ENCODE results near the gene TNNI2.

Gene TNNI2

DNA sequence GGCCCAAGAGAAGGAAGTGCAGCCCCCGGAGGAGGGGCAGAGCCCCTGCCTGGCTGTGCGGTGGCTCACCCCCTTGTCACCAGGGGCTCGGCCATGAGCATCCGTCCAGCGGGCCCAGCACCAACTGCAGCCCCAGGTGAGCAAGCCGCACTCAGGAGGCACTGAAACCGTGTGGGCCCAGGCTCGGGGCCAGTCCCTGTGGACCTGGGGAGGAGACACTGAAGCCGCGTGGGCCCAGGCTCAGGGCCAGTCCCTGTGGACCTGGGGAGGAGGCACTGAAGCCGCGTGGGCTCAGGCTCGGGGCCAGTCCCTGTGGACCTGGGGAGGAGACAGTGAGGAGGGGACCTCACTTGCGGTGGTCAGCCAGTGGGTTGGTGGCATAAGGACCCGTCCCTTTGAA lies 28.0 kb downstream of the TNNI2 start:
- Histone ChIP-seq H3K27ac (peak overlapping the region in 1 of 2 donors; percentile 24), H3K4me3 (no peak overlapping the region)
- no peak for DNase-seq (ENCODE audit: low spot score)
- TF ChIP-seq, protein P1, sequence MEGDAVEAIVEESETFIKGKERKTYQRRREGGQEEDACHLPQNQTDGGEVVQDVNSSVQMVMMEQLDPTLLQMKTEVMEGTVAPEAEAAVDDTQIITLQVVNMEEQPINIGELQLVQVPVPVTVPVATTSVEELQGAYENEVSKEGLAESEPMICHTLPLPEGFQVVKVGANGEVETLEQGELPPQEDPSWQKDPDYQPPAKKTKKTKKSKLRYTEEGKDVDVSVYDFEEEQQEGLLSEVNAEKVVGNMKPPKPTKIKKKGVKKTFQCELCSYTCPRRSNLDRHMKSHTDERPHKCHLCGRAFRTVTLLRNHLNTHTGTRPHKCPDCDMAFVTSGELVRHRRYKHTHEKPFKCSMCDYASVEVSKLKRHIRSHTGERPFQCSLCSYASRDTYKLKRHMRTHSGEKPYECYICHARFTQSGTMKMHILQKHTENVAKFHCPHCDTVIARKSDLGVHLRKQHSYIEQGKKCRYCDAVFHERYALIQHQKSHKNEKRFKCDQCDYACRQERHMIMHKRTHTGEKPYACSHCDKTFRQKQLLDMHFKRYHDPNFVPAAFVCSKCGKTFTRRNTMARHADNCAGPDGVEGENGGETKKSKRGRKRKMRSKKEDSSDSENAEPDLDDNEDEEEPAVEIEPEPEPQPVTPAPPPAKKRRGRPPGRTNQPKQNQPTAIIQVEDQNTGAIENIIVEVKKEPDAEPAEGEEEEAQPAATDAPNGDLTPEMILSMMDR (IDR thresholded peaks at IDR 0.05) = no peak

DNA sequence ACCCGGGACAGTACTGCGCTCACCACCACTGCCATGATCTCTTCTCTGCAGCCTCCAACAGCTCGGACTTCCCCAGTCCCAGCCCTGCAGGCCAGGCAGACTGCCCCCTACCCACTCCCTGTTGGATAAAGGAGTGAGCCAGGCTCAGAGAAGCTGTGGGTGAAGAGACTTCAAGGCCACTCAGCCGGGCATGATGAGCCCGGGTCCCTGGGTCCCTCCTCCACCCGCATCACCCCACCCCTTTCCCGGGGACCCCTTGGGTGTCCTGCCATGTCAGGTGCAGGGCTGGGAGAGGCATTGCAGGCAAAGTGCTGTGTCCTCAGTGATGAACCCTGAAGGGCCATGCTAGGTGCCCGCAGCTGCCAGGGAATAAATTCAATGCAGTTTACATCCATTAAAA lies 28.6 kb downstream of the TNNI2 start:
- no peak for DNase-seq (ENCODE audit: low spot score)
- TF ChIP-seq, protein P1 (IDR thresholded peaks at IDR 0.05) = no peak
- Histone ChIP-seq H3K4me3 (no peak overlapping the region), H3K27ac (peak overlapping the region in 1 of 2 donors; percentile 91)

DNA sequence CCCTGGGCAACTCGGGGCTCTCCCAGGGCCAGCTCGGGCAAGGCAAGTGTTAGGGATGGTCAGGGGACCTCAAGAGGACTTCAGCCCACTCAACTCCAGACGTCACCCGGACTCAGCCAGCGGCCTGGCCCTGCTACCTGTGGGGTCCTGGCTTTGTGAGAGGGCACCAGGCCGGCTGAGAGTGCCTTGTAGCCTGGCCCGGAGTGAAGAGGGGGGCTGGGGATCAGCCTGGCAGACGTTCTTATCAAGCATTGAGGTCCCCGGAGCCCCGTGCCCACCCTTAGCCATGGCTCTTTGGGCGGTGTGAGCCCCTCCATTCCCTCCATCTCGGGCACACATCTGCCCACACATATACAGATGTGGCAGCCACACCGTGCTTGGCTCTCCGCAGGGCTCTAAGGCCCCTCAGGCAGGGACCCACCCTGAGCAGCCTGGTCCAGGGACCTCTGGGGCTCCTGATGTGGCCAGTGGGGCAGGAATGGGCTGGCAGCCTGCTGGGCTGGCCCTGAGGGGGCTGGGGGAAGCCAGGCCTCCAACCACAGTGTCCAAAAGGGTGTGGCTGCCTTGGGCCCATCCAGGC lies 29.4 kb downstream of the TNNI2 start:
- H3K4me3 ChIP-seq = peak overlapping the region; percentile 55
- TF ChIP-seq, protein P1 (IDR thresholded peaks at IDR 0.05) = no peak
- DNase-seq (ENCODE audit: low spot score) = no peak
- H3K27ac ChIP-seq = peak overlapping the region; percentile 27 to 91

DNA sequence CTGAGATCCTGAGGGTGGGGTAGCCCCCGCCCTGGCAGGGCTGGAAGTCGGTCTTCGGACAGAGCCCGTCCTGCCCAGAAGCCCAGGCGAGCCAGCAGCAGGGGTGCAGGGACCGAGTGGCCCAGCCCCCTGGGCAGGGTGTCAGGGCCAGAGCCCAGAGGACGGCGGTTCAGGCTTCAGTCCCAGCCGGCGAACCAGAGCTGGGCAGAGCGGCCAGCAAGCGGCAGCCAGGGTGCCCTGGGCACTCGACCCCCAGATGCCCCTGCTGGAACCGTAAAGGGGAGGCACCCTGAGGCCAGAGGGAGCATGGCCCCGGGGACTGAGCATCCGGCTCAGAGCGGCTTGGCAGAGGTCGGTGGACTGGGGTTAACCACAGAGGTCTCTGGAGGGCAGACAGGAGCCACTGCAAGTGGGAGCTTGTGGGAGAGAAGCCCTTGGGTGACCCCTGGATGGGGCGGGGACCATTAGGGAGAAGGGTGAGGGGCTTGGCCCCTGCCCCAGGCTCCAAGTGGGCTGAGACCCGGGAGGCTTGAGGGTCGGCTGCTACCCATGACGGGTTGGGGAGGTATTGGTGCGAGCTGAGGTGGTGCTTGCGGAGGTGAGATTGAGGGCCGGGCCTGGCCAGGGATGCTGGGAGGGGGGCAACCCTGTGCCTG lies 30.0 kb downstream of the TNNI2 start:
- TF ChIP-seq, protein P1 (IDR thresholded peaks at IDR 0.05) = no peak
- peak overlapping the region; percentile 55 for H3K4me3 ChIP-seq
- peak overlapping the region; percentile 27 to 91 for H3K27ac ChIP-seq
- no peak for DNase-seq (ENCODE audit: low spot score)

DNA sequence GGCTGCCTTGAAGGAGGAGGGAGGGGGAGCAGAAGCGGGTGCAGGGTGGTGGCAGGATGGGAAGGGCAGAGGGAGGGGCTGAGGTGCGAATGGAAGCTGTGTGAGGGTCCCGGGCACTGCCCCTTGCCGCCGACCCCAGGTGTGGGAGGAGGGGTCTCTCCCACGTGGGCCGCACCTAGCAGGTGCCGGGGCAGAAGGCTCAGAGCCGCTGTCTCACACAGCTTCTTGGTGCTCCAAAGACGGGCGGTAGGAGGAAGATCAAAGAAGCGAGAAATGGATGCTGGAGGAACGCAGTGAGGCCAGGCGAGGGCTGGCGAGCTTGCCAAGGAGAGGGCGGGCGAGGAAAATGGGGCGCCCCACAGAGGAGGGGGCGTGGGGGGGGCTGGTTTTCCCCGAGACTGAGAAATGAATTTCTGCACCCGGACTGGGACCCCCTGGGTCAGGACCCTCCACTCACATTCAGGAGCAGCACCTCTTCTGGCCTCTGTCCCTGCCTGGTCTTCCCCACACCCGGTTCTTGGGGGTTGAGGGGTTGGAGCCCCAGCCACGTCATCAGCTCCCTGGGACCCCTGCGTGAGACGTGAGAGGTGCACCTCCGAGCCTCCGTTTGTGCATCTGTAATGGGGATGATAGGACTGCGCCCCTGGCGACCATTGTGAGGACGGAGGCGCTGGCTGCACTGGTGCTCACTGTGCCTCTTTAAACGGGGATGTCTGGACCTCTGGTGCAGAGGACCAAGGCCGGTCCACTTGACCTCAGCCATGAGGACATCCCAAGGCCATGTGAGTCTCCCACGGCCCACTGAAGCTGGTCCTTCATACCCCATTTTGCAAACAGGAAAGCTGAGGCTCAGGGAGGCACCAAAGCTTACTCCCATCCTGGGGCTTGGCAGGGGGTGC lies 30.9 kb downstream of the TNNI2 start:
- Histone ChIP-seq H3K27ac (peak overlapping the region in 1 of 2 donors; percentile 91), H3K4me3 (peak overlapping the region; percentile 55)
- TF ChIP-seq, protein P1 (IDR thresholded peaks at IDR 0.05) = no peak
- DNase-seq (ENCODE audit: low spot score) = no peak

DNA sequence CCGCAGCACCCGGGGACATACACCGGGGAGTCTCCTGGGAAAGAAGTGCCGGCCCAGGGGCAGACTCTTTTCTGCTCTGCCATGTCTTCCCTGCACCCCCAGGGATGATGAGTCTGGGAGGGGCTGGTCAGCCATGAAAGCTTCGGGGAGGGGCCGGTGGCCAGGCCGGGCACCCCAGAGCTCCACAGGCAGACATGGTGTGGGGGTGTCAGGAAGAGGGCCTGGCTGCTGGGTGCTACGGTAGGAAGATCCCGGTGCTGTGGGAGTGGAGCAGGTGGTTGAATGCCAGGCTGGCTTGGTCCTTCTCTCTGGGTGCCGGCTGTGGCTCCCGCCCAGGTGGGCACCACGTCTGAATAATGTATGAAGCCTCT lies 31.5 kb downstream of the TNNI2 start:
- DNase-seq (ENCODE audit: low spot score) = no peak
- Histone ChIP-seq H3K27ac (peak overlapping the region in 1 of 2 donors; percentile 91), H3K4me3 (peak overlapping the region; percentile 55)
- TF ChIP-seq, protein P1 (IDR thresholded peaks at IDR 0.05) = no peak

Measured in coronary artery (tissue), 2 donors.